Measurements from ENCODE around the gene MAP2K5.

- TF ChIP-seq POLR2A (IDR thresholded peaks at IDR 0.05; ENCODE audit: low read length) (no peak), GATA1 (IDR thresholded peaks at IDR 0.05; ENCODE audit: low read depth, low read length) (no peak)
These were observed 34.1 kb upstream of the MAP2K5 start for GRCh38 chr15:67508407-67508806.
